Left forelimb (tissue), 1 donor: ENCODE results near the gene PRSS22.

Source experiments
- DNase-seq: peaks from one replicate; pipeline ENCODE4 v3.0.0-alpha.2; 2018; ENCODE audit warnings: low spot score

PRSS22 gene

GRCh38 chr16:2829501-2830354, 28.2 kb downstream of the PRSS22 start, which contains the start of gene ZG16B:
TSS of gene ZG16B (plus strand) at chr16:2830303. CDS start at chr16:2830442, 139 bp downstream.
- DNase-seq, result no peak

GRCh38 chr16:2828876-2829430, 29.0 kb downstream of the PRSS22 start:
- DNase-seq, result no peak

DNA sequence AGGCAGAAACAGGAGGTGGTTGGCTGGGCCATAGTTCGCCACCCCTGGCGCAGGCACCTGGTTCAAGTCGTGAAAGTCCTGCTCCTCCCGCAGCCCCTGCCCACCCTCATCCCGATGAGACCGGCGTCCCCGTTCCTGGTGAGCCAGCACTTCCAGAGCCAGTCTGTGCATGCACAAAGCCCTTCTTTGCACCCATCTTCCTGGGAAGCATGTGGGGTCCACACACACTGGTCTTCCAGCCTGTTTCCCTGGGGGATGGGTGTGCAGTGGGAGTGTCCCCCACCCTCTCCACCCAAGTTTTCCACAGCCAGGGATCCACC, 29.5 kb downstream of the PRSS22 start:
- no peak for DNase-seq

GRCh38 chr16:2827831-2828520, 30.0 kb downstream of the PRSS22 start:
- DNase-seq, result no peak

GRCh38 chr16:2827374-2827791, 30.6 kb downstream of the PRSS22 start:
- DNase-seq, result peak; percentile 56

DNA sequence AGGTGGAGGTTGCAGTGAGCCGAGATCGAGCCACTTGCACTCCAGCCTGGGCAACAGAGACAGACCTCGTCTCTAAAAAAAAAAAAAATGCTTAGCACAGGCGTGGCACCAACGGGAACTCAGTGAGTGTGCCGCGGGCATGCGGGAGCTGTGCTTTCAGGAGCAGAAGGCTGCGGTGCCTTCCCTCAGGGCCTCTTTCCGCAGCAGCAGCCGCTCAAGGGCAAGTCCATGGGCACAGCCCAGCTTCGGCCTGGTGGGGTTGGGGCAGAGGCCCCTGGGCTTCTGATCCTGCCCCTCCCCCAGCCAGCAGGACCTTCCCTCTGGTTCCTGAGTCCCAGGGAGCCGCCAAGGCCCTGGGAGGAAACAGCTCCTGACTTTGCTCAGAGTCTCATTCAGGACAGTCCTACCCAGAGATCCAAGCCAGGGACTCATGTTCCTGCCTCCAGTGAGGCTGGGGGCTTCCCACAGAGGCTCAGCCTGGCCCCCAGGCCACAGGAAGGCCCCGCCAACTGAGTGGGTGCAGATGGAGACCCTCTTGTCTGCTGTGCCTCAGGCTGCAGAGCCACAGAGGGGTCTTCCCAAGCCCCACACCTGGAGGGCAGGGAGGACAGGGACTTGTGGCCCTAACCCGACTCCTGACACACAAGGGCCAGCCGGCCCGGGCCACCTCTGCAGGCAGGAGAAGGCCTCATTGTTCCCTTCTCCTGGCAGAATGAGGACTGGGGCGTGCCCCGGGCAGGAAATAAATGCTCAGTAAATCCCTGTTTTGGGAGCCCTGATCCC, 31.2 kb downstream of the PRSS22 start:
- no peak for DNase-seq

DNA sequence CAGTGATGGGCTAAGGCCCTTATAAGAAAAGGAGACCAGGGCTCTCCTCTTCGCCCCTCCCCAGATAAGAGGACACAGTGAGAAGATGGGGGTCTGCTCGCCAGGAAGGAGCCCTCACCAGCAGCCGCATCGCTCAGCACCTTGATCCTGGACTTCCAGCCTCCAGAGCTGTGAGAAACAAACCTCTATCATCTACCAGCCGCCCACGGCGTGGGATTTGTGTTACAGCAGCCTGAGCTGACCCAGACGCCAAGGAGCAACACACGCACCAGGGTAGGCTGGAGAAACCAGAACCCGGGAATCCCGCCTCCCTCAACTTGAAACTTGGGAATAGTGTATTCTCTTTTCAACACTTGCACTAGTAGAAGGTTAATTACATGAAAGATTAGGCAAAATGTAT, 32.1 kb downstream of the PRSS22 start:
- DNase-seq, result peak; percentile 51

DNA sequence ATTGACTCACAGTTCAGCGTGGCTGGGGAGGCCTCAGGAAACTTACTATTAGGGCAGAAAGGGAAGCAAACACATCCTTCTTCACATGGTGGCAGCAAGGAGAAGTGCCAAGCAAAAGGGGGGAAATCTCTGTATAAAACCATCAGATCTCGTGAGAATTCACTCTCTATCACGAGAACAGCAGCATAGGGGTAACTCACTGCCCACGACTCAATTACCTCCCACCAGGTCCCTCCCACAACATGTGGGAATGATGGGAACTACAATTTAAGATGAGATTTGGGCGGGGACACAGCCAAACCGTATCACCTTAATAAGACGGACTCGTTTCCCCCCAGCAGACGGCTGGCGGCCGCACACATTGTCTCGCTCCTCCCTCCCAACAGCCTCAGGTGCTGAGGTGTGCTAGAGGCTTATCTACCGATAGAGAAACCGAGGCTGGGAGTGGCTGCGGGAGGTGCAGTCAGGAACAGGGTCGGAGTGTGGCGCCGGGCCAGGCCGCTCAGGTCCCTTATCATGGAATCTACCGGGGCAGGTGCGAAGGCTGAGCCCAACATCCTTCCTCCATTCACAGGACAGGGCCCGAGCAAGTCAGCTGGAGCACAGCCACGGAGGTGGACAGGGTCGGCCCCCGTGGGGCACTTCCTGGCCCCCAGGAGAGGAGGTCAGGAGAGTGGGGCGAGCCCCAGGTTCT, 32.8 kb downstream of the PRSS22 start:
- DNase-seq, result peak; percentile 40

GRCh38 chr16:2824626-2825025, 33.3 kb downstream of the PRSS22 start:
- DNase-seq, result peak; percentile 47

GRCh38 chr16:2822496-2822895, 35.5 kb downstream of the PRSS22 start:
- peak; percentile 3 for DNase-seq

GRCh38 chr16:2822158-2822495, 35.8 kb downstream of the PRSS22 start:
- DNase-seq, result peak; percentile 37

- peak; percentile 44 for DNase-seq
Observed at GRCh38 chr16:2821487-2822157, 36.3 kb downstream of the PRSS22 start.

GRCh38 chr16:2820836-2821486, 37.0 kb downstream of the PRSS22 start:
- DNase-seq, result peak; percentile 48

GRCh38 chr16:2819939-2820835, 37.8 kb downstream of the PRSS22 start:
- peak; percentile 41 for DNase-seq

- peak; percentile 45 for DNase-seq
Observed at GRCh38 chr16:2819179-2819938, 38.6 kb downstream of the PRSS22 start.

GRCh38 chr16:2818272-2818876, 39.6 kb downstream of the PRSS22 start:
- peak; percentile 57 for DNase-seq

DNA sequence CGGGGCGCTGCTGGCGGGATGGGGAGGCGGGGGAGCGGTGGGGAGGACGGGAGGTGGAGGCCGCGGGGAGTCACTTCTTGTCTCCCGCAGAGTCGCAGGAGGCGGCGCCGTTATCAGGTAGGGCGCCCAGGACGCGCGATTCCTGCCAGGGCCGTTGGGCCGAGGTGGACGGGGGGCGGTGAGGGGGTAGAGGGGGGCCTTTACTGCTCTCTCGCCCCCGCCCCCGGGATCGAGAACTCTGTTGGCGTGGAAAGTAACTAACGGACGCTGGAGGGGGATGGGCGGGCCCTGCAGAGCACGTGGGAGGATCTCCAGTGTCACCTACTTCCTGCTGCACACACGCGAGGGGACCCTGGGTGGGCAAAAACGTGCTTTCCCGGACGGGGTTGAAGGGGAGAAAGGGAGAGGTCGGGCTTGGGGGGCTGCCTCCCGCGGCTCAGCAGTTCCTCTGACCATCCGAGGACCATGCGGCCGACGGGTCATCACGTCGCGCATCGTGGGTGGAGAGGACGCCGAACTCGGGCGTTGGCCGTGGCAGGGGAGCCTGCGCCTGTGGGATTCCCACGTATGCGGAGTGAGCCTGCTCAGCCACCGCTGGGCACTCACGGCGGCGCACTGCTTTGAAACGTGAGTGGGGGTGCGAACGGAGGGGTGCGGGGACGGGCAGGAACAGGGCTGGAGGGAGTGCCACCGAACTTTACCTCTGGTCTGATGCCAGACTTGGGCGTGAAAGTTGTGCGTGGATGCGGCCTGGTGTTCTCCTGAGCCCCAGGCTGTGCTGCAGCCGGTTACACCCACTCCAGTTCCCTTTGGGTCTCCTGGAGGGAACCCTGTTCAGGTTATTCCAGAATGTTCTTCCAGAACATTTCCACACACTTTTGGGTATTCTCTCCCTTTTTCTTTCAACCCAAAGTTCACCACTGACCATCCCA, 40.4 kb downstream of the PRSS22 start:
- peak; percentile 62 for DNase-seq
